Thyroid gland (tissue), 4 donors: Measurements from ENCODE around the gene CACFD1. TPM values are rescaled to one million over a fixed set of nuclear protein-coding genes. Genes with fewer than 3 reads are reported as not detected.

Experiments
- DNase-seq, 2 donors: peaks; one replicate each; pipeline ENCODE4 v3.0.0-alpha.2; 2019
- H3K27ac ChIP-seq, 3 donors: fragments of 200-600 bp; sonication (generic); 1 replicate in 2 of 3; 2 replicates in 1 of 3; pipeline ENCODE4 v1.5.1; 2016 to 2019; ENCODE audit warnings: mild to moderate bottlenecking in 1 of 3, moderate library complexity in 1 of 3
- H3K27me3 ChIP-seq: fragments of 200-600 bp; sonication (generic); one replicate; pipeline ENCODE4 v1.5.1; 2019
- H3K36me3 ChIP-seq, 2 donors: fragments of 200-600 bp; sonication (generic); one replicate each; pipeline ENCODE4 v1.5.1; 2016 to 2019
- H3K4me1 ChIP-seq, 2 donors: fragments of 200-600 bp; sonication (generic); one replicate each; pipeline ENCODE4 v1.5.1; 2017 to 2019
- H3K4me3 ChIP-seq, 3 donors: fragments of 200-600 bp; sonication (generic); replicated peaks in 1 of 3; 1 replicate in 2 of 3; 2 replicates in 1 of 3; pipeline ENCODE4 v1.5.1; 2016; ENCODE audit warnings: mild to moderate bottlenecking in 1 of 3
- H3K9me3 ChIP-seq: fragments of 200-600 bp; sonication (generic); one replicate; pipeline ENCODE4 v1.5.1; 2017
- POLR2A ChIP-seq, 2 donors: fragments of 450-650 bp; IDR thresholded peaks; one replicate each; pipeline ENCODE4 v1.6.1; 2017; ENCODE audit warnings: antibody characterized with exemption in 2 of 2, mild to moderate bottlenecking in 2 of 2, moderate library complexity in 1 of 2
- whole genome bisulfite sequencing, 2 donors: methylation state at CpG; one replicate each; pipeline ENCODE4 v1.1.5; 2017; 5-methylcytosine and 5-hydroxymethylcytosine counted together
- intact Hi-C: fragments of 100-400 bp; cut with DNase I; formaldehyde crosslinking; loops from one replicate; pipeline ENCODE4 v1.15.1; 2023
- total RNA-seq, 4 donors: library from RNA; depleted of rRNA; stranded (reverse); fragments of >200 nt; gene quantifications; one replicate each; pipeline ENCODE4 v1.2.3, GENCODE V29; 2016
- TF ChIP-seq, protein P1 (sequence below), 6 experiments: fragments of 200-600 bp in 3 of 6; fragments of 450-650 bp in 3 of 6; sonication (generic) in 3 of 6; IDR thresholded peaks; one replicate each; pipeline ENCODE4 v1.5.1; 2016 to 2019; ENCODE audit warnings: antibody characterized with exemption in 6 of 6, mild to moderate bottlenecking in 2 of 6, inconsistent platforms in 1 of 6, moderate library complexity in 1 of 6

CACFD1 gene
- total RNA-seq, 4 donors from 2014 or later: 21.4 to 36.7 (median 33.5) TPM

DNA sequence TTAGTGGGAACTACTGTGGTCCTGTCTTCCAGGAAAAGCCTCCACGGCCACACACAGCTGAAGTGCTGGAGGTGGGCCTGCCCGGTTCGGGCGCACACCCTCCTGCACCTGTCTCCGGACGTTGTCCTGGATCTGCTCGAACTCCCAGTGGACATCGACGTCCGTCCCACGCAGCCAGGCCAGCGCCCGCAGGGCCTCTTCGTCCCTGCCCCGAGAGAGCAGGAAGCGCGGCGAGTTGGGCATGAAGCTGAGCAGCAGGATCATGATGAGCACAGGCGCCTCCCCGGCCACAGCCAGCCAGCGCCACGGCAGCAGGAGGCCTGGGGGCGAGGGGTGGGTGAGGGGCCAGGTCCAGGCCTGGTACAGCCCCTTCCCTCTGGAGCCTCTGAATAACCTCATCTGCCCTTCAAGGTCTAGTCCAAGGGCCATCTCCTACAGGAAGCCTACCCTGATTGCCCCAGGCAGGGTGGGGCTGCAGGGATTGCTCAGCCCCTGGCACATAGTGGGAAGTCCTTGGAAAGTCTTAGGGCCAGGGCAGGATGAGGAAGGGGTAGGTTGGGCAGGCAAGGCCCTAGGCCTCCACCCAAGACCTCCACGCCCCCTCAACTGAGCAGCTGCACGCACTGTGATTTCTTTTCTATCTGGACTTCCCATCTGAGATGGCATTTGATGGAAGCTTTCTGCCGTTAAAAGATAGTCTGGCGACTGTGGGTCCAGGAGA lies 15.7 kb downstream of the CACFD1 start:
- DNase-seq: no peak

DNA sequence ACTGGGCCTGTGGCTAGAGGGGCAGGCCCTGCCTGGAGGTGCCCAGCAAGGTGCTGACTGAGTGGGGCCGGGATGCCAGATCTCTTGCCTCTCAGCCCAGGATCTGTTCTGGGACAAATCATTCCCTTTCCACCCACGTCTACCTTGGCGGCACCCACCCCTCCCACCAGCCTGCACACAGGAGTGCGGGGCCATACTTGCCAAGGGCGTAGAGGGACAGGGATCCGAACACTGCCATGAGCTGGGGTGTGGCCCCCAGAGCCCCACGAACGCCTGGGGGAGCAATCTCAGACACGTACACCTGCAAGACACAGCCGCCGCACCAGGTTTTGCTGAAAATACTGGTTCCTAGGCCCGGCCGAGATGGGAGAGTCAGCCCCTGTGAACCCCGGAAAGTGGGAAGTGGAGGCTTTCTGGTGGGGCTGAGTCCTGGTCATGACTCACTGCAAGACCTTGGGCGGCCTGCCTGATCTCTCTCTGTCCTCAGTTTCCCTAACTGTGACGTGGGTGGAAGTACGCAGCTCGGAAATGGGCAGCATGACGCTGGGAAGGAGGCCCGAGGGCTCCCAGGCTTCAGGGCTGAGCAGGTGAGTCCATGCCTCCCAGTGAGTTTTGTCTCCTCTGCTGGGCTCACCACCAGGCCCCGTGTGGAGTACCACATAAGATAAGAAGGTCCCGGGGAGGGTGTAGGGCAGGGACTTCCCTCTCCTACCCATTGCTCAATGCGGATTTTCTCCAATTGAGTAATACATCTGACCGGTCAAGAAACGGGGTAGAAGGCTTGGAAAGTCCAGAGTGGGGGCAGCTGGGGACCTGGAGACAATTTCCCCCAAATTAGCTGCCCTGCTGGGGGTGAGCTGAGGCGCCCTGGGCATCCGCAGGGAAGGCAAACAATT lies 16.5 kb downstream of the CACFD1 start:
- intact Hi-C loops: no loop called here
- H3K27me3 ChIP-seq: no peaks in the 10 kb centered on the region
- no peak overlapping the region for H3K27ac ChIP-seq
- H3K4me1 ChIP-seq: peaks cover 5 to 13% of the 10 kb centered on the region in 2 donors
- no peaks in the 10 kb centered on the region for H3K36me3 ChIP-seq
- 86 to 92% methylated on average over 13 to 27 of the region's 27 CpGs for WGBS, 2 donors
- no peak for DNase-seq
- no peaks in the 10 kb centered on the region for H3K9me3 ChIP-seq
- H3K4me3 ChIP-seq: no peak overlapping the region
- no peak for TF ChIP-seq POLR2A (IDR thresholded peaks at IDR 0.05)
- TF ChIP-seq, protein P1, sequence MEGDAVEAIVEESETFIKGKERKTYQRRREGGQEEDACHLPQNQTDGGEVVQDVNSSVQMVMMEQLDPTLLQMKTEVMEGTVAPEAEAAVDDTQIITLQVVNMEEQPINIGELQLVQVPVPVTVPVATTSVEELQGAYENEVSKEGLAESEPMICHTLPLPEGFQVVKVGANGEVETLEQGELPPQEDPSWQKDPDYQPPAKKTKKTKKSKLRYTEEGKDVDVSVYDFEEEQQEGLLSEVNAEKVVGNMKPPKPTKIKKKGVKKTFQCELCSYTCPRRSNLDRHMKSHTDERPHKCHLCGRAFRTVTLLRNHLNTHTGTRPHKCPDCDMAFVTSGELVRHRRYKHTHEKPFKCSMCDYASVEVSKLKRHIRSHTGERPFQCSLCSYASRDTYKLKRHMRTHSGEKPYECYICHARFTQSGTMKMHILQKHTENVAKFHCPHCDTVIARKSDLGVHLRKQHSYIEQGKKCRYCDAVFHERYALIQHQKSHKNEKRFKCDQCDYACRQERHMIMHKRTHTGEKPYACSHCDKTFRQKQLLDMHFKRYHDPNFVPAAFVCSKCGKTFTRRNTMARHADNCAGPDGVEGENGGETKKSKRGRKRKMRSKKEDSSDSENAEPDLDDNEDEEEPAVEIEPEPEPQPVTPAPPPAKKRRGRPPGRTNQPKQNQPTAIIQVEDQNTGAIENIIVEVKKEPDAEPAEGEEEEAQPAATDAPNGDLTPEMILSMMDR (IDR thresholded peaks at IDR 0.05): no peak

More for the DNA sequence above, 15.7 kb downstream of the CACFD1 start:
- no peak for TF ChIP-seq POLR2A (IDR thresholded peaks at IDR 0.05)
- TF ChIP-seq, protein P1 (IDR thresholded peaks at IDR 0.05): no peak
- Histone ChIP-seq H3K9me3 (no peaks in the 10 kb centered on the region), H3K36me3 (no peaks in the 10 kb centered on the region), H3K4me1 (peaks cover 5 to 13% of the 10 kb centered on the region in 2 donors), H3K4me3 (no peak overlapping the region), H3K27me3 (no peaks in the 10 kb centered on the region), H3K27ac (no peak overlapping the region)
- intact Hi-C loops: no loop called here
- WGBS, 2 donors: 90 to 97% methylated on average over 15 to 18 of the region's 27 CpGs

GRCh38 chr9:133476941-133477340 lies 17.2 kb downstream of the CACFD1 start:
- H3K4me3 ChIP-seq: no peak overlapping the region
- H3K9me3 ChIP-seq: no peaks in the 10 kb centered on the region
- TF ChIP-seq, protein P1 (IDR thresholded peaks at IDR 0.05): no peak
- no peak for TF ChIP-seq POLR2A (IDR thresholded peaks at IDR 0.05)
- 88 to 90% methylated on average over 3 to 10 of the region's 21 CpGs for WGBS, 2 donors
- no peaks in the 10 kb centered on the region for H3K27me3 ChIP-seq
- intact Hi-C loops: no loop called here
- H3K4me1 ChIP-seq: peaks cover 5 to 13% of the 10 kb centered on the region in 2 donors
- no peak for DNase-seq
- H3K27ac ChIP-seq: no peak overlapping the region
- H3K36me3 ChIP-seq: no peaks in the 10 kb centered on the region

- intact Hi-C loops: no loop called here
- Histone ChIP-seq H3K27me3 (no peaks in the 10 kb centered on the region), H3K9me3 (no peaks in the 10 kb centered on the region), H3K36me3 (no peaks in the 10 kb centered on the region), H3K4me3 (no peak overlapping the region), H3K27ac (no peak overlapping the region), H3K4me1 (peaks cover 5 to 13% of the 10 kb centered on the region in 2 donors)
- DNase-seq: no peak
- TF ChIP-seq POLR2A (IDR thresholded peaks at IDR 0.05): no peak
- TF ChIP-seq, protein P1 (IDR thresholded peaks at IDR 0.05): no peak
- 90 to 93% methylated on average over 4 of the region's 4 CpGs for WGBS, 2 donors
Observed at GRCh38 chr9:133477461-133477860, 17.7 kb downstream of the CACFD1 start.
